Measurements from ENCODE around the gene APP. TPM values are rescaled to one million over a fixed set of nuclear protein-coding genes. Genes with fewer than 3 reads are reported as not detected.

APP gene
- total RNA-seq, 4 donors from 2014 or later: 197 to 380 (median 296) TPM

GRCh38 chr21:26049803-26050202 lies 120.8 kb downstream of the APP start:
- no peak for TF ChIP-seq CTCF (IDR thresholded peaks at IDR 0.05)
- ATAC-seq (ENCODE audit: low FRiP score) (no peak), DNase-seq (ENCODE audit: low spot score) (no peak)

- no peak for ATAC-seq (ENCODE audit: low FRiP score)
- no peak for TF ChIP-seq CTCF (IDR thresholded peaks at IDR 0.05)
- no peak for DNase-seq (ENCODE audit: low spot score)
These were observed 123.1 kb downstream of the APP start for GRCh38 chr21:26047279-26047967.

- ATAC-seq (ENCODE audit: low FRiP score) (no peak), DNase-seq (ENCODE audit: low spot score) (no peak)
- no peak for TF ChIP-seq CTCF (IDR thresholded peaks at IDR 0.05)
These were observed 126.7 kb downstream of the APP start for GRCh38 chr21:26043891-26044290.

GRCh38 chr21:26042181-26042876 lies 128.2 kb downstream of the APP start:
- ATAC-seq (ENCODE audit: low FRiP score): no peak
- no peak for TF ChIP-seq CTCF (IDR thresholded peaks at IDR 0.05)
- DNase-seq (ENCODE audit: low spot score): no peak

GRCh38 chr21:26041431-26042180 lies 129.0 kb downstream of the APP start:
- TF ChIP-seq CTCF (IDR thresholded peaks at IDR 0.05): no peak
- DNase-seq (ENCODE audit: low spot score): no peak
- peak; percentile 83 for ATAC-seq (ENCODE audit: low FRiP score)

- DNase-seq (ENCODE audit: low spot score) (no peak), ATAC-seq (ENCODE audit: low FRiP score) (no peak)
- no peak for TF ChIP-seq CTCF (IDR thresholded peaks at IDR 0.05)
These were observed 133.7 kb downstream of the APP start for GRCh38 chr21:26036916-26037315.

Measured in omental fat pad (tissue), 4 donors.